ENCODE measurements around the gene SHISA8.

DNA sequence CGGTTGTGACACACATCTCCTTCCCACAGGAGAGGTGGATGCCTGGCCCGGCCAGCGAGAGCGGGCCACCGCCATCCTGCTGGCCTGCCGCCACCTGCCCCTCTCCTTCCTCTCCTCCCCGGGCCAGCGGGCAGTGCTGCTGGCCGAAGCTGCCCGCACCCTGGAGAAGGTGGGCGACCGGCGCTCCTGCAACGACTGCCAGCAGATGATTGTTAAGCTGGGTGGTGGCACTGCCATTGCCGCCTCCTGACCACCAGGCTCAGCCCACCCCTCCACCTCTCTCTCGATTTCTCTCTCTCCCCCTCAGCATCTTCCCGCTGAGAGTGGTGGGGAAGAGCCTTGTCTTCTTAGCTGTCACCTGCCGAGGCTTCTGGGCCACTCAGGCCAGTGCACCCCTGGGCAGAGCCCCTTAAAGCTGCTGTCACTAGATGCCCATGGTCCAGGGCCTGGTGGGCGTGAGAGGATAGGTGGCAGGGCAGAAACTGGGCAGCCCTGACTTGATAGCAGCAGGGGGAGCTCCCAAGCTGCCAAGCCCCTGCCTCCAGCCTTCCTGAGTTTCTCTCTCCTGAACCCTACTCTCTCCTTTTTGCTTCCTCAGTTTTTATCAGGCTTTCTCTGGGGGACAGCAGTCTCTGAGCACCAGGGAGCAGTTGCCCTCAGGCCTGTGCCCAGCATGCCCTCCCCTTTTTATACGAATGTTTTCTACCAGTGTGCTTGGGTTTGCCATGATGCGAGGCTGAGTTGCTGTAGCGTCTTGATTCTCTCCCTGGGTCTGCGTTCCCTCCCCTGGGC is 9.3 kb downstream of the SHISA8 start:
- TF ChIP-seq EZH2 (IDR thresholded peaks at IDR 0.05; ENCODE audit: borderline replicate concordance, insufficient read depth, low read length, poor library complexity, severe bottlenecking), result no peak
- TF ChIP-seq, protein P1, sequence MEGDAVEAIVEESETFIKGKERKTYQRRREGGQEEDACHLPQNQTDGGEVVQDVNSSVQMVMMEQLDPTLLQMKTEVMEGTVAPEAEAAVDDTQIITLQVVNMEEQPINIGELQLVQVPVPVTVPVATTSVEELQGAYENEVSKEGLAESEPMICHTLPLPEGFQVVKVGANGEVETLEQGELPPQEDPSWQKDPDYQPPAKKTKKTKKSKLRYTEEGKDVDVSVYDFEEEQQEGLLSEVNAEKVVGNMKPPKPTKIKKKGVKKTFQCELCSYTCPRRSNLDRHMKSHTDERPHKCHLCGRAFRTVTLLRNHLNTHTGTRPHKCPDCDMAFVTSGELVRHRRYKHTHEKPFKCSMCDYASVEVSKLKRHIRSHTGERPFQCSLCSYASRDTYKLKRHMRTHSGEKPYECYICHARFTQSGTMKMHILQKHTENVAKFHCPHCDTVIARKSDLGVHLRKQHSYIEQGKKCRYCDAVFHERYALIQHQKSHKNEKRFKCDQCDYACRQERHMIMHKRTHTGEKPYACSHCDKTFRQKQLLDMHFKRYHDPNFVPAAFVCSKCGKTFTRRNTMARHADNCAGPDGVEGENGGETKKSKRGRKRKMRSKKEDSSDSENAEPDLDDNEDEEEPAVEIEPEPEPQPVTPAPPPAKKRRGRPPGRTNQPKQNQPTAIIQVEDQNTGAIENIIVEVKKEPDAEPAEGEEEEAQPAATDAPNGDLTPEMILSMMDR (IDR thresholded peaks at IDR 0.05; ENCODE audit: poor library complexity, severe bottlenecking), result no peak
- no peak for TF ChIP-seq TAF1 (IDR thresholded peaks at IDR 0.05; ENCODE audit: low read depth)
- no peak for TF ChIP-seq POLR2AphosphoS5 (IDR thresholded peaks at IDR 0.05)
- TF ChIP-seq, protein P2, sequence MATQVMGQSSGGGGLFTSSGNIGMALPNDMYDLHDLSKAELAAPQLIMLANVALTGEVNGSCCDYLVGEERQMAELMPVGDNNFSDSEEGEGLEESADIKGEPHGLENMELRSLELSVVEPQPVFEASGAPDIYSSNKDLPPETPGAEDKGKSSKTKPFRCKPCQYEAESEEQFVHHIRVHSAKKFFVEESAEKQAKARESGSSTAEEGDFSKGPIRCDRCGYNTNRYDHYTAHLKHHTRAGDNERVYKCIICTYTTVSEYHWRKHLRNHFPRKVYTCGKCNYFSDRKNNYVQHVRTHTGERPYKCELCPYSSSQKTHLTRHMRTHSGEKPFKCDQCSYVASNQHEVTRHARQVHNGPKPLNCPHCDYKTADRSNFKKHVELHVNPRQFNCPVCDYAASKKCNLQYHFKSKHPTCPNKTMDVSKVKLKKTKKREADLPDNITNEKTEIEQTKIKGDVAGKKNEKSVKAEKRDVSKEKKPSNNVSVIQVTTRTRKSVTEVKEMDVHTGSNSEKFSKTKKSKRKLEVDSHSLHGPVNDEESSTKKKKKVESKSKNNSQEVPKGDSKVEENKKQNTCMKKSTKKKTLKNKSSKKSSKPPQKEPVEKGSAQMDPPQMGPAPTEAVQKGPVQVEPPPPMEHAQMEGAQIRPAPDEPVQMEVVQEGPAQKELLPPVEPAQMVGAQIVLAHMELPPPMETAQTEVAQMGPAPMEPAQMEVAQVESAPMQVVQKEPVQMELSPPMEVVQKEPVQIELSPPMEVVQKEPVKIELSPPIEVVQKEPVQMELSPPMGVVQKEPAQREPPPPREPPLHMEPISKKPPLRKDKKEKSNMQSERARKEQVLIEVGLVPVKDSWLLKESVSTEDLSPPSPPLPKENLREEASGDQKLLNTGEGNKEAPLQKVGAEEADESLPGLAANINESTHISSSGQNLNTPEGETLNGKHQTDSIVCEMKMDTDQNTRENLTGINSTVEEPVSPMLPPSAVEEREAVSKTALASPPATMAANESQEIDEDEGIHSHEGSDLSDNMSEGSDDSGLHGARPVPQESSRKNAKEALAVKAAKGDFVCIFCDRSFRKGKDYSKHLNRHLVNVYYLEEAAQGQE (IDR thresholded peaks at IDR 0.05; ENCODE audit: borderline replicate concordance), result no peak
- no peak for TF ChIP-seq EP300 (conservative IDR thresholded peaks at IDR 0.05; ENCODE audit: poor library complexity, severe bottlenecking)
- TF ChIP-seq MXI1 (conservative IDR thresholded peaks at IDR 0.05; ENCODE audit: poor library complexity, severe bottlenecking), result no peak
- TF ChIP-seq RAD21 (conservative IDR thresholded peaks at IDR 0.05), result no peak
- no peak for TF ChIP-seq SMC3 (conservative IDR thresholded peaks at IDR 0.05; ENCODE audit: poor library complexity)

Data from neural cell (in vitro differentiated cells).